ENCODE results near the gene OR13C2.

Gene OR13C2

DNA sequence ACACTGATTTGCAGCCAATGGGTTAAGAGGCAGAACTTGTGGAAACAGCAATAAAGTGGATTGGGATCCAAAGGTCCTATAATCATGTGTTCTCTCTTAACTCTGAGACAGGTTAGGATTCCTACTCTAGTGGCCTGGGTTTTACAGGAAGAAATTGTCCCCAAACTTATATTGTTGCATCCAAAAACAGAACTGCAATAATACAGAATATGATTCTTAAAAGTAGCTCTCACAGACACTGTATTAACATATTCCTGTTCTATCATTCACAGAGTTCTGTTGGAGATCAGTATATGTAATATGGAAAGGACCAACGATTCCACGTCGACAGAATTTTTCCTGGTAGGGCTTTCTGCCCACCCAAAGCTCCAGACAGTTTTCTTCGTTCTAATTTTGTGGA lies 36.6 kb downstream of the OR13C2 start, which contains the start of gene OR13C8:
Gene OR13C8, plus strand, starts transcription at position 301 of the 400 bp plus-strand sequence. Its CDS starts 0 bp downstream, at position 301.
- no peak within 1 kb of the TSS for H3K27ac ChIP-seq (ENCODE audit: low read depth, low read length)
- no peaks in the 10 kb centered on the region for H3K4me1 ChIP-seq (ENCODE audit: control insufficient read depth, low read depth, low read length)
- no peak within 1 kb of the TSS for H3K18ac ChIP-seq (ENCODE audit: low read length)
- H3K36me3 ChIP-seq (ENCODE audit: control insufficient read depth, insufficient read depth, low read length) = no peaks in the 10 kb centered on the region
- no peak within 1 kb of the TSS for H2BK5ac ChIP-seq (ENCODE audit: low read length)
- no peak within 1 kb of the TSS for H3K56ac ChIP-seq (ENCODE audit: low read length)
- H4K8ac ChIP-seq (ENCODE audit: low read depth, low read length) = no peak within 1 kb of the TSS
- H2AK5ac ChIP-seq (ENCODE audit: low read length) = no peak within 1 kb of the TSS
- H2BK15ac ChIP-seq (replicated peaks; ENCODE audit: low read depth) = no peak within 1 kb of the TSS
- no peak within 1 kb of the TSS for H3K23ac ChIP-seq (ENCODE audit: low read length)
- H3K4ac ChIP-seq (ENCODE audit: low read depth, low read length) = no peak within 1 kb of the TSS
- WGBS (ENCODE audit: extremely low coverage, insufficient coverage, low lambda C conversion rate) = no CpG with 5 or more reads among the region's 4 CpGs
- H3K79me1 ChIP-seq (ENCODE audit: low read length) = no peaks in the 10 kb centered on the region
- H3K79me2 ChIP-seq (ENCODE audit: control insufficient read depth, insufficient read depth, low read length) = no peaks in the 10 kb centered on the region
- no peak within 1 kb of the TSS for H4K5ac ChIP-seq (ENCODE audit: low read length)
- no peak within 1 kb of the TSS for H3K4me2 ChIP-seq (ENCODE audit: low read length)
- DNase-seq = no peak
- H3K4me3 ChIP-seq (ENCODE audit: low read length) = no peak within 1 kb of the TSS
- H3K9ac ChIP-seq (ENCODE audit: low read length) = no peak within 1 kb of the TSS
- no peak within 1 kb of the TSS for H2BK120ac ChIP-seq (ENCODE audit: low read depth, low read length)
- H3K27me3 ChIP-seq (ENCODE audit: insufficient read depth, low read length, poor library complexity) = no peaks in the 10 kb centered on the region

GRCh38 chr9:104564358-104564757 lies 41.1 kb downstream of the OR13C2 start:
- Histone ChIP-seq H3K79me2 (ENCODE audit: control insufficient read depth, insufficient read depth, low read length) (no peaks in the 10 kb centered on the region), H3K27me3 (ENCODE audit: insufficient read depth, low read length, poor library complexity) (no peaks in the 10 kb centered on the region), H3K4me3 (ENCODE audit: low read length) (no peak overlapping the region), H2BK5ac (ENCODE audit: low read length) (no peak overlapping the region), H2BK120ac (ENCODE audit: low read depth, low read length) (no peak overlapping the region), H3K4me1 (ENCODE audit: control insufficient read depth, low read depth, low read length) (no peaks in the 10 kb centered on the region), H3K18ac (ENCODE audit: low read length) (no peak overlapping the region), H3K23ac (ENCODE audit: low read length) (no peak overlapping the region), H4K8ac (ENCODE audit: low read depth, low read length) (no peak overlapping the region), H3K4ac (ENCODE audit: low read depth, low read length) (no peak overlapping the region), H3K4me2 (ENCODE audit: low read length) (no peak overlapping the region), H3K27ac (ENCODE audit: low read depth, low read length) (no peak overlapping the region), H3K36me3 (ENCODE audit: control insufficient read depth, insufficient read depth, low read length) (no peaks in the 10 kb centered on the region), H3K79me1 (ENCODE audit: low read length) (no peaks in the 10 kb centered on the region), H3K56ac (ENCODE audit: low read length) (no peak overlapping the region), H2BK15ac (replicated peaks; ENCODE audit: low read depth) (no peak overlapping the region), H2AK5ac (ENCODE audit: low read length) (no peak overlapping the region), H4K5ac (ENCODE audit: low read length) (no peak overlapping the region), H3K9ac (ENCODE audit: low read length) (no peak overlapping the region)
- WGBS (ENCODE audit: extremely low coverage, insufficient coverage, low lambda C conversion rate) = no CpG with 5 or more reads among the region's 1 CpG
- DNase-seq = no peak

DNA sequence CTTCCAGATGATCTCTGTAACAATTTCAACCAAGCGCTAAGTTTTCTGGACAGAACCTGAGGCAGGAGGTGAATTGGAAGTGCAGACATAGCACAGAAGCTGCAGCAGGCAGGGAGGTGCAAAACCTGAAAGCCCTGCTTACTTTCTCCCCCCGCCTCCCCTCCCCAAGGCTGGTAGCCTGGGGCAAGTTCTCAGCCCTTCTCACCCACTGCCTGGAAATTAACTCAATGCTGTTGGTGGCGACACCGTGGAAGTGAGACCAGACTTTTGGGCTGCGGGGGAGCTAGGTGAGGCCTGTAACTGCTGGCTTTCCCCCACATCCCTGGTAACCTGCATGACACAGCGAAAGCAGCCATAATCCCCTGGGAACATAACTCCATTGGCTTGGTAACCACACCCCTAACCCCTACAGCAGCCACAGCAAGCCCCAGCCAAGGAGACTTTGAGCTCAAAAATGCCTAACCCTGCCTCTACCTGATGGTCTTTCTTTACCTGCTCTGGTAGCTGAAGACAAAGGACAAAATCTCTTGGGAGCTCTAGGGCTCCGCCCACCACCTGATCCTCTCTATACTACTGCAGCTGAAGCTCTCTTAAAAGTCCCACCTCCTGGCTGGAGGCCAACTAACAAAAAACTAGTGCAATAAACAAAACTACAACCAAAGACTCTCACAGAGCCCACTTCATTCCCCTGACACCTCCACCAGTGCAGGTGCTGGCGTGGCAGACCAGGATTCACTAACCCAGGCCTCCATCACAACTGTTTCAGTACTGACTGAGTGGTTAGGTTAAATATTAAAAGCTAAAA lies 48.4 kb downstream of the OR13C2 start:
- Histone ChIP-seq H3K4me3 (ENCODE audit: low read length) (no peak overlapping the region), H3K79me1 (ENCODE audit: low read length) (no peaks in the 10 kb centered on the region), H3K18ac (ENCODE audit: low read length) (no peak overlapping the region), H3K4ac (ENCODE audit: low read depth, low read length) (no peak overlapping the region), H3K56ac (ENCODE audit: low read length) (no peak overlapping the region), H4K8ac (ENCODE audit: low read depth, low read length) (no peak overlapping the region), H3K27me3 (ENCODE audit: insufficient read depth, low read length, poor library complexity) (no peaks in the 10 kb centered on the region), H2BK120ac (ENCODE audit: low read depth, low read length) (no peak overlapping the region), H2BK15ac (replicated peaks; ENCODE audit: low read depth) (no peak overlapping the region), H3K9ac (ENCODE audit: low read length) (no peak overlapping the region), H3K4me2 (ENCODE audit: low read length) (no peak overlapping the region), H3K23ac (ENCODE audit: low read length) (no peak overlapping the region), H2AK5ac (ENCODE audit: low read length) (no peak overlapping the region), H3K79me2 (ENCODE audit: control insufficient read depth, insufficient read depth, low read length) (no peaks in the 10 kb centered on the region), H3K4me1 (ENCODE audit: control insufficient read depth, low read depth, low read length) (no peaks in the 10 kb centered on the region), H4K5ac (ENCODE audit: low read length) (no peak overlapping the region), H2BK5ac (ENCODE audit: low read length) (no peak overlapping the region), H3K27ac (ENCODE audit: low read depth, low read length) (no peak overlapping the region), H3K36me3 (ENCODE audit: control insufficient read depth, insufficient read depth, low read length) (no peaks in the 10 kb centered on the region)
- DNase-seq = peak; percentile 23
- no CpG with 5 or more reads among the region's 8 CpGs for WGBS (ENCODE audit: extremely low coverage, insufficient coverage, low lambda C conversion rate)

DNA sequence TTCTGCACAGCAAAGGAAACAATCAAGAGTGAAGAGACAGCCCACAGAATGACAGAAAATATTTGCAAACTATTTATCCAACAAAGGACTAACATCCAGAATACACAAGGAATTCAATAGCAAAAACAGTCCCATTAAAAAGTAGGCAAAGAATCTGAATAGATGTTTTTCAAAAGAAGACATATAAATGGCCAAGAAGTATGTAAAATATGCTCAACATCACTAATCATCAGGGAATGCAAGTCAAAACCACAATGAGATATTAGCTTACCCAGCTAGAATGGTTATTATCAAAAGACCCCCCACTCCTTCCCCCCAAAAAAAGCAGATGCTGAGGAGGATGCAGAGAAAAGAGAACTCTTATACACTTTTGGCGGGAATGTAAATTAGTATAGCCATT lies 49.9 kb downstream of the OR13C2 start:
- Histone ChIP-seq H3K4me1 (ENCODE audit: control insufficient read depth, low read depth, low read length) (no peaks in the 10 kb centered on the region), H2BK5ac (ENCODE audit: low read length) (no peak overlapping the region), H3K4me2 (ENCODE audit: low read length) (no peak overlapping the region), H3K4me3 (ENCODE audit: low read length) (no peak overlapping the region), H3K27me3 (ENCODE audit: insufficient read depth, low read length, poor library complexity) (no peaks in the 10 kb centered on the region), H3K79me2 (ENCODE audit: control insufficient read depth, insufficient read depth, low read length) (no peaks in the 10 kb centered on the region), H3K56ac (ENCODE audit: low read length) (no peak overlapping the region), H3K36me3 (ENCODE audit: control insufficient read depth, insufficient read depth, low read length) (no peaks in the 10 kb centered on the region), H2BK15ac (replicated peaks; ENCODE audit: low read depth) (no peak overlapping the region), H4K5ac (ENCODE audit: low read length) (no peak overlapping the region), H3K27ac (ENCODE audit: low read depth, low read length) (no peak overlapping the region), H3K9ac (ENCODE audit: low read length) (no peak overlapping the region), H2AK5ac (ENCODE audit: low read length) (no peak overlapping the region), H4K8ac (ENCODE audit: low read depth, low read length) (no peak overlapping the region), H2BK120ac (ENCODE audit: low read depth, low read length) (no peak overlapping the region), H3K18ac (ENCODE audit: low read length) (no peak overlapping the region), H3K79me1 (ENCODE audit: low read length) (no peaks in the 10 kb centered on the region), H3K4ac (ENCODE audit: low read depth, low read length) (no peak overlapping the region), H3K23ac (ENCODE audit: low read length) (no peak overlapping the region)
- DNase-seq = no peak
- no CpG with 5 or more reads among the region's 1 CpG for WGBS (ENCODE audit: extremely low coverage, insufficient coverage, low lambda C conversion rate)

Data from mesendoderm (in vitro differentiated cells).